ENCODE results near the gene IPCEF1.

DNA sequence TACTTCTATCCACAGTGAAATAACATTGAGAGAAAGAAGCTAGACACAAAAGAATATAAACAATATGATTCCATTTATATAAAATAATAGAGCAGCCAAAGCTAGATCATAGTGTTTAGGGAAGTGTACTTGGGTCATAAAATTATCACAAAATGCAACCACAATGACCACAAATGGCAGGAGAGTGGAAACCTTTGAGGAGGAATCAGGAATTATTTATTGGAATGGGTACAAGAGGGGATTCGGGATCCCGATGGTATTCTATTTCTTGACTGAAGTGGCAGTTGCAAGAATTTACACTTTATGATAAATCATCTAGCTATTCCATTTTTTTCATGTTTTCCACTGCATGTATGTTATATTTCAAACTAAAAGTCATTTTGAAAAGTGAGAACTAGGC lies 76.1 kb downstream of the IPCEF1 start:
- TF ChIP-seq, protein P1, sequence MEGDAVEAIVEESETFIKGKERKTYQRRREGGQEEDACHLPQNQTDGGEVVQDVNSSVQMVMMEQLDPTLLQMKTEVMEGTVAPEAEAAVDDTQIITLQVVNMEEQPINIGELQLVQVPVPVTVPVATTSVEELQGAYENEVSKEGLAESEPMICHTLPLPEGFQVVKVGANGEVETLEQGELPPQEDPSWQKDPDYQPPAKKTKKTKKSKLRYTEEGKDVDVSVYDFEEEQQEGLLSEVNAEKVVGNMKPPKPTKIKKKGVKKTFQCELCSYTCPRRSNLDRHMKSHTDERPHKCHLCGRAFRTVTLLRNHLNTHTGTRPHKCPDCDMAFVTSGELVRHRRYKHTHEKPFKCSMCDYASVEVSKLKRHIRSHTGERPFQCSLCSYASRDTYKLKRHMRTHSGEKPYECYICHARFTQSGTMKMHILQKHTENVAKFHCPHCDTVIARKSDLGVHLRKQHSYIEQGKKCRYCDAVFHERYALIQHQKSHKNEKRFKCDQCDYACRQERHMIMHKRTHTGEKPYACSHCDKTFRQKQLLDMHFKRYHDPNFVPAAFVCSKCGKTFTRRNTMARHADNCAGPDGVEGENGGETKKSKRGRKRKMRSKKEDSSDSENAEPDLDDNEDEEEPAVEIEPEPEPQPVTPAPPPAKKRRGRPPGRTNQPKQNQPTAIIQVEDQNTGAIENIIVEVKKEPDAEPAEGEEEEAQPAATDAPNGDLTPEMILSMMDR (IDR thresholded peaks at IDR 0.05; ENCODE audit: poor library complexity) = no peak
- TF ChIP-seq EZH2phosphoT487 (IDR thresholded peaks at IDR 0.05; ENCODE audit: low read depth, severe bottlenecking, unreplicated experiment) (no peak), EZH2 (IDR thresholded peaks at IDR 0.05; ENCODE audit: borderline replicate concordance) (no peak)
